NCI-H82 treated with DMSO at 0.1 percent for 48 hours (cell line): ENCODE results near the gene JAK2.

ENCODE experiments used
- DNase-seq: peaks from one replicate; lab custom pipeline; 2025; ENCODE audit not compliant: unreplicated experiment; lab: John Stamatoyannopoulos, UW

JAK2 gene

GRCh38 chr9:5122516-5122915 lies 137.4 kb downstream of the JAK2 start:
- DNase-seq: no peak

GRCh38 chr9:5140151-5140550 lies 155.1 kb downstream of the JAK2 start:
- DNase-seq: no peak

- no peak for DNase-seq
These were observed 159.1 kb downstream of the JAK2 start for GRCh38 chr9:5144217-5144616.

GRCh38 chr9:5146241-5146640 lies 161.2 kb downstream of the JAK2 start:
- DNase-seq: no peak
